ENCODE measurements around the gene CPLANE1. TPM values are rescaled to one million over a fixed set of nuclear protein-coding genes. Genes with fewer than 3 reads are reported as not detected.

Gene CPLANE1
- 10 to 100 TPM; 17.6 to 27.9 TPM for total RNA-seq

DNA sequence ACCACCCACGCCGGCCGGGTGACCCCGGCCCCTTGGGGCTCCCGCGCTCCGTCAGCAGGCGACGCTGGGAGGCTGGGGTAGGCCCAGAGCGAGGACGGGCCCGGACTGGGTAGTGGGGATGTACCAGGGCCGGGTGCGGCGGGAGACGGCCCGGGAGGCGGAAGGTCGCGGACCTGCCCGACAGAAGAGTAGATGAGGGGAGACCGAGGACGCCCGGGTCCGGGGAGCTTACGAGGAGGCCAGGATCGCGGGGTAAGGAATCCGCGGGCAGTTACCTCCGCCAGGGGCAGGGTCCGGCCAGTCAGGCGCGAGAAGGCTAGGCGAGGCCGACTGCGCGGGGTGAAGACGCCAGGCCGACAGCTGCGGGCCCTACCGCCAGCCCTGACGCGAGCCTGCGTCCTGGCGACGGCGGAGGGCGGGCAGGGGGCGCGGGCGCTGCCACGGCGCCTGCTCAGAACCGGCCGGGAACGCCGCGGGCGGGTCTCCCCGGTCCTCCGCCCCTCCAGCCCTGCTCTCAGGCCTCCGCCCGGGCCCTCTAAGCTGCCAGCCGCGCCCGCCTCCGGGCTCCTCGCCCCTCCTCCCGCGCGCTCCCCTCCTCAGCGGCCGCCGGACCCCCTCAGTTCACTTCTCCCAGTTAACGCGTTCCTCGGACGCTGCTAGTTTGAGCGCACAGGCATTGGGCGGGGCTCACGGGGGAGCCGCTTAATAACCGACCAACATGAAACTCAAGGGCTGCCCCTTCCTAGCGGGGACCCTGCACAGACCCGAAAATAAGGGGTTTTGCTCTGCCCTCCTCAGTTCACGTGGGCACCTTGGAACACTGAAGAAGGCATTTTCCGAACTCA is at the start of gene CPLANE1:
Gene CPLANE1 (minus strand): TSS at position 407 of the 845 bp plus-strand sequence. CDS start 1,678 bp downstream, outside the sequence.

Small RNAs within 50 kb of the gene (small RNA-seq; reads per million reads assigned to genes)
- 0 reads per million in 2 donors for gene C8orf59P2

Other genes with a start within 250 kb of the CPLANE1 start
- 10 to 100 TPM; 34.4 to 66.3 TPM for gene NUP155, start 121.7 kb upstream of the CPLANE1 start, total RNA-seq
- 10 to 100 TPM; 18.3 to 22.7 TPM for gene WDR70, start 129.9 kb upstream of the CPLANE1 start, total RNA-seq

Data from melanocyte of skin (primary cell).